HCT116 (cell line): ENCODE results near the gene RCBTB1. TPM values are rescaled to one million over a fixed set of nuclear protein-coding genes. Genes with fewer than 3 reads are reported as not detected.

ENCODE experiments used
- ATAC-seq: fragments of 200-7000 bp; cut with Tn5 transposase; 2 replicates; pipeline ENCODE4 v1.9.1; 2020; ENCODE audit warnings: mild to moderate bottlenecking, moderate library complexity
- BruUV-seq: library from RNA; stranded (reverse); fragments of 400-500 nt; replicated peaks from 2 replicates; lab custom pipeline; 2021; lab: Mats Ljungman, UMichigan
- CTCF ChIA-PET: fragments of 300-600 bp; sonication (Branson Sonifier 250); formaldehyde crosslinking; loops from one replicate; lab custom pipeline; 2021; ENCODE audit warnings: antibody characterized with exemption; lab: Charles Lee
- POLR2A ChIA-PET: fragments of 300-600, 350-600 bp; sonication (Branson Sonifier 250); formaldehyde crosslinking; loops from one replicate; lab custom pipeline; 2021; ENCODE audit warnings: antibody characterized with exemption; lab: Charles Lee
- RAD21 ChIA-PET, 2 experiments: fragments of 300-600 bp; sonication (Branson Sonifier 250); formaldehyde crosslinking; loops; one replicate each; lab custom pipeline; 2023; ENCODE audit warnings: low total read pairs in 2 of 2; ENCODE audit not compliant: uncharacterized antibody in 2 of 2, unreplicated experiment in 2 of 2, low non-redundant PET in 1 of 2; lab: Charles Lee
- DNase-seq: peaks from one replicate; pipeline ENCODE4 v3.0.0-alpha.2; 2010; ENCODE audit warnings: low read depth, low spot score
- H2AFZ ChIP-seq: fragments of 200-600 bp; shearing (Covaris generic), sonication (generic); 2 replicates; pipeline ENCODE4 v1.6.1; 2017; ENCODE audit warnings: low read depth, mixed run types, mixed read lengths, antibody characterized with exemption, low read length; ENCODE audit not compliant: poor library complexity, severe bottlenecking
- H3K27ac ChIP-seq: 2 replicates; pipeline ENCODE4 v1.5.1; 2012; ENCODE audit warnings: low read depth, low read length
- H3K27me3 ChIP-seq: fragments of 200-600 bp; sonication (generic); 2 replicates; pipeline ENCODE4 v1.6.1; 2016; ENCODE audit warnings: mixed run types, low read length, mixed read lengths; ENCODE audit not compliant: insufficient read depth
- H3K36me3 ChIP-seq, 2 experiments: fragments of 200-500 bp in 1 of 2; fragments of 200-600 bp in 1 of 2; sonication (Bioruptor generic) in 1 of 2; sonication (generic) in 1 of 2; 2 replicates each; pipeline versions ENCODE4 v1.5.1 to v1.6.1; 2014 to 2016; ENCODE audit warnings: low read length in 2 of 2, inconsistent platforms in 1 of 2, mixed read lengths in 1 of 2, mixed run types in 1 of 2; ENCODE audit not compliant: insufficient read depth in 2 of 2, control insufficient read depth in 1 of 2
- H3K4me1 ChIP-seq, 2 experiments: fragments of 200-600 bp in 1 of 2; sonication (generic) in 1 of 2; 2 replicates each; pipeline versions ENCODE4 v1.5.1 to v1.6.1; 2012 to 2017; ENCODE audit warnings: low read length in 2 of 2, inconsistent platforms in 1 of 2, mild to moderate bottlenecking in 1 of 2, mixed read lengths in 1 of 2, mixed run types in 1 of 2, moderate library complexity in 1 of 2; ENCODE audit not compliant: insufficient read depth in 2 of 2, control insufficient read depth in 1 of 2
- H3K4me2 ChIP-seq: fragments of 200-600 bp; sonication (generic); 2 replicates; pipeline ENCODE4 v1.6.1; 2017; ENCODE audit warnings: mixed run types, low read length, mixed read lengths
- H3K4me3 ChIP-seq, 2 experiments: fragments of 200-600 bp in 1 of 2; sonication (generic) in 1 of 2; replicated peaks in 1 of 2; 2 replicates each; pipeline ENCODE4 v1.5.1; 2011 to 2016; ENCODE audit warnings: low read length in 2 of 2, control low read depth in 1 of 2, low read depth in 1 of 2, mild to moderate bottlenecking in 1 of 2, mixed read lengths in 1 of 2, mixed run types in 1 of 2
- H3K79me2 ChIP-seq: fragments of 200-600 bp; sonication (generic); 2 replicates; pipeline ENCODE4 v1.6.1; 2017; ENCODE audit warnings: mild to moderate bottlenecking, mixed run types, low read length, moderate library complexity, mixed read lengths; ENCODE audit not compliant: insufficient read depth
- H3K9ac ChIP-seq: fragments of 200-600 bp; sonication (generic); 2 replicates; pipeline ENCODE4 v1.6.1; 2016; ENCODE audit warnings: low read length, mixed read lengths
- H3K9me2 ChIP-seq: fragments of 200-600 bp; sonication (generic), shearing (Covaris generic); 2 replicates; pipeline ENCODE4 v1.6.1; 2017; ENCODE audit warnings: mixed run types, mild to moderate bottlenecking, moderate library complexity; ENCODE audit not compliant: insufficient read depth
- H3K9me3 ChIP-seq, 2 experiments: fragments of 200-500 bp in 1 of 2; fragments of 200-600 bp in 1 of 2; sonication (Bioruptor generic) in 1 of 2; sonication (generic) in 1 of 2; 2 replicates each; pipeline ENCODE4 v1.6.1; 2014 to 2017; ENCODE audit warnings: low read length in 2 of 2, mixed read lengths in 2 of 2, inconsistent platforms in 1 of 2, low read depth in 1 of 2, mild to moderate bottlenecking in 1 of 2, mixed run types in 1 of 2, moderate library complexity in 1 of 2; ENCODE audit not compliant: control insufficient read depth in 1 of 2, insufficient read depth in 1 of 2
- H4K20me1 ChIP-seq: fragments of 200-600 bp; sonication (generic), shearing (Covaris generic); 2 replicates; pipeline ENCODE4 v1.6.1; 2017; ENCODE audit warnings: mixed run types, mild to moderate bottlenecking, moderate library complexity; ENCODE audit not compliant: insufficient read depth
- CTCF ChIP-seq, 3 experiments: fragments of 200-600 bp in 1 of 3; sonication (generic) in 1 of 3; IDR thresholded peaks in 2 of 3; conservative IDR thresholded peaks in 1 of 3; 2 replicates each; pipeline ENCODE4 v1.5.1; 2012 to 2017; ENCODE audit warnings: low read depth in 2 of 3, low read length in 2 of 3, antibody characterized with exemption in 1 of 3, borderline replicate concordance in 1 of 3, control low read depth in 1 of 3, mild to moderate bottlenecking in 1 of 3, mixed read lengths in 1 of 3, mixed run types in 1 of 3, moderate library complexity in 1 of 3; ENCODE audit not compliant: insufficient read depth in 1 of 3
- ELF1 ChIP-seq: IDR thresholded peaks from 2 replicates; pipeline ENCODE4 v1.6.1; 2012; ENCODE audit warnings: low read depth, borderline replicate concordance
- EZH2 ChIP-seq: fragments of 200-600 bp; sonication (generic); IDR thresholded peaks from 2 replicates; pipeline ENCODE4 v1.6.1; 2017; ENCODE audit warnings: antibody characterized with exemption, mixed run types
- POLR2A ChIP-seq: IDR thresholded peaks from 2 replicates; pipeline ENCODE4 v1.7.0; 2011; ENCODE audit warnings: borderline replicate concordance; ENCODE audit not compliant: insufficient read depth, insufficient read length; ENCODE audit errors: extremely low read depth
- SP1 ChIP-seq: IDR thresholded peaks from 2 replicates; pipeline ENCODE4 v1.6.1; 2012; ENCODE audit warnings: low read depth
- intact Hi-C: fragments of 100-400 bp; cut with micrococcal nuclease; formaldehyde crosslinking; loops from 2 replicates; pipeline ENCODE4 v1.10.0; 2022
- total RNA-seq: library from RNA; stranded (reverse); gene quantifications from one replicate; pipeline ENCODE4 v1.2.1, GENCODE V29; 2021; ENCODE audit not compliant: unreplicated experiment

Gene RCBTB1
- total RNA-seq, 1 experiment from 2014 or later, result 22.2 TPM

- Histone ChIP-seq H3K27ac (no peak overlapping the region), H3K79me2 (no peaks in the 10 kb centered on the region), H3K36me3 (peaks cover 4 to 8% of the 10 kb centered on the region in 2 experiments; a peak in 3 of 4 replicates), H3K9me2 (no peaks in the 10 kb centered on the region), H2AFZ (no peak overlapping the region), H3K9ac (no peak overlapping the region), H3K9me3 (no peaks in the 10 kb centered on the region), H4K20me1 (no peaks in the 10 kb centered on the region), H3K4me1 (no peaks in the 10 kb centered on the region), H3K4me3 (no peak overlapping the region), H3K4me2 (no peak overlapping the region), H3K27me3 (no peaks in the 10 kb centered on the region)
- intact Hi-C loops, result no loop called here
- DNase-seq, result no peak
- no peak for ATAC-seq
- POLR2A ChIA-PET, result no interaction called here
- BruUV-seq, result no TSS peak
- RAD21 ChIA-PET, result no interaction called here
- TF ChIP-seq SP1 (no peak), POLR2A (no peak), EZH2 (no peak)
- CTCF ChIA-PET, result interaction anchor here (0.6 kb wide), 1 partner anchor 36 kb away, joined by 3 read pairs; no protein-coding TSS in a partner anchor
These were observed 24.3 kb downstream of the RCBTB1 start for GRCh38 chr13:49561062-49561410.

DNA sequence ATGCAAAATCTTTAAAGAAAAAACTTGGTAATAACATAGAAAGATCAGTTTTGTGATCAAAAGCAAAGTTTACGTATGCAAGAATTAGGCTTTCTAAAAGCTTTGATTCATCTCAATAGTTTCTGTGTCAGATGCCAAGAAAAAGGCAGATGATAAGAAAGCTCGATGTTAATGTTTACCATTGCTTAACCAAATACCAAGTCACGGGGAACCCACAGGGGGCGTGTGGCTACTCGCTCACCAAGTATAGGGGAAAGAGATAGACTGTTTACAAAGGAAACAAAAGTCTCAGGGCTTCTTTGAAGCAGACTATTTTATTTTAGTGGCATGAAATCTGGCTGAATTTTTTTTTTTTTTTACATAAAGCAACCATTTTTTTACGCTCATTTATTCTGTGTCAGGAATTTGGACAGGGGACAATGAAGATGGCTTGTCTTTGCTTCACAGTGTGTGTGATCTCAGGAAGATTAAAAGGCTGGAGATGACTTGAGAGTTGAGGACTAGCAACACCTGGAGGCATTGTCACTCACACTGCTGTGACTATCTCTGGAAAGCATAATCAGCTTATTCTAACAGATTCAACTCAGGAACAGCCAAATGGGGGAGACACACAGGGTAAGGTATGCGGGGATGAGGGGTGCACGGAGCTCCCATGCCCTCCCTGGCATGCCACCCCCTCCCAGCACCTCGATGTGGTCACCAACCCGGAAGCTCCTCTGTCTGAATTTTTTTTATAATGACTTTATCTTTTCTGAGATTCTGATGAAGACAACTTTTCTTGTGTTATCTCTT, 24.9 kb downstream of the RCBTB1 start:
- ATAC-seq, result no peak
- ChIA-PET POLR2A (no interaction called here), CTCF (interaction anchor here (0.6 kb wide), 1 partner anchor 35 kb away, joined by 3 read pairs; no protein-coding TSS in a partner anchor), RAD21 (no interaction called here)
- H3K4me2 ChIP-seq, result no peak overlapping the region
- H3K79me2 ChIP-seq, result no peaks in the 10 kb centered on the region
- H3K4me1 ChIP-seq, result no peaks in the 10 kb centered on the region
- no peaks in the 10 kb centered on the region for H3K9me2 ChIP-seq
- peaks cover 4 to 8% of the 10 kb centered on the region in 2 experiments; a peak in 3 of 4 replicates for H3K36me3 ChIP-seq
- H3K4me3 ChIP-seq, result no peak overlapping the region
- intact Hi-C loops, result no loop called here
- TF ChIP-seq ELF1, result no peak
- 0 out of 6 replicates have a peak, but pooled peaks of 1 of the 3 experiments have one; percentile 4 for TF ChIP-seq CTCF (IDR thresholded peaks at IDR 0.05 in 2 of 3, conservative IDR thresholded peaks at IDR 0.05 in 1 of 3; ENCODE audit: borderline replicate concordance in 1 of 3, insufficient read depth in 1 of 3, low read depth in 2 of 3, low read length in 2 of 3)
- no peaks in the 10 kb centered on the region for H3K9me3 ChIP-seq
- no TSS peak for BruUV-seq
- no peak overlapping the region for H3K27ac ChIP-seq
- no peak overlapping the region for H2AFZ ChIP-seq
- no peaks in the 10 kb centered on the region for H4K20me1 ChIP-seq
- DNase-seq, result no peak
- H3K27me3 ChIP-seq, result no peaks in the 10 kb centered on the region
- H3K9ac ChIP-seq, result no peak overlapping the region
